Measurements from ENCODE around the gene SLC40A1. TPM values are rescaled to one million over a fixed set of nuclear protein-coding genes. Genes with fewer than 3 reads are reported as not detected.
A peak's percentile ranks its signal among the peaks of the same experiment; 100 is the strongest.

SLC40A1 gene
- total RNA-seq, 1 donor from 2014 or later = 3.1 TPM

- no peaks in the 10 kb centered on the region for H3K36me3 ChIP-seq (ENCODE audit: insufficient read depth, low read length)
- no peak for FAIRE-seq
- no peaks in the 10 kb centered on the region for H3K36me3 Mint-ChIP-seq (ENCODE audit: low read depth, unreplicated experiment)
These were observed 62.6 kb downstream of the SLC40A1 start for GRCh38 chr2:189517847-189518535.

GRCh38 chr2:189516546-189516945 lies 64.0 kb downstream of the SLC40A1 start:
- H3K9me3 ChIP-seq (ENCODE audit: insufficient read depth, low read depth, low read length) = no peaks in the 10 kb centered on the region
- no peaks in the 10 kb centered on the region for H4K20me1 ChIP-seq (ENCODE audit: insufficient read depth, low read length)
- DNase-seq (ENCODE audit: low read depth) = no peak
- peaks cover 9% of the 10 kb centered on the region for H3K27me3 Mint-ChIP-seq (ENCODE audit: low read depth, unreplicated experiment)
- no peaks in the 10 kb centered on the region for H3K36me3 ChIP-seq (ENCODE audit: insufficient read depth, low read length)
- peaks cover 3% of the 10 kb centered on the region for H3K4me1 Mint-ChIP-seq (ENCODE audit: low read depth, unreplicated experiment)
- peaks cover 3% of the 10 kb centered on the region for H3K27me3 ChIP-seq (ENCODE audit: insufficient read depth, low read length)
- H2AFZ ChIP-seq (ENCODE audit: low read depth, low read length) = no peak overlapping the region
- no peak overlapping the region for H3K27ac ChIP-seq (ENCODE audit: low read depth, low read length)
- no peak for FAIRE-seq
- H3K9me3 Mint-ChIP-seq (ENCODE audit: unreplicated experiment) = no peaks in the 10 kb centered on the region
- no peak overlapping the region for H3K4me3 Mint-ChIP-seq (ENCODE audit: unreplicated experiment)
- H3K79me2 ChIP-seq (ENCODE audit: insufficient read depth, low read length) = no peaks in the 10 kb centered on the region
- H3K9ac ChIP-seq (ENCODE audit: low read length) = no peak overlapping the region
- no peaks in the 10 kb centered on the region for H3K36me3 Mint-ChIP-seq (ENCODE audit: low read depth, unreplicated experiment)
- H3K4me1 ChIP-seq (ENCODE audit: insufficient read depth, low read length) = no peaks in the 10 kb centered on the region
- H3K4me3 ChIP-seq (ENCODE audit: insufficient read depth, low read depth, low read length) = no peak overlapping the region
- no peak overlapping the region for H3K27ac Mint-ChIP-seq (ENCODE audit: unreplicated experiment)
- no peak overlapping the region for H3K4me2 ChIP-seq (ENCODE audit: low read length)
- TF ChIP-seq EZH2 (IDR thresholded peaks at IDR 0.05; ENCODE audit: insufficient read depth, low read length) (no peak), CTCF (IDR thresholded peaks at IDR 0.05; ENCODE audit: insufficient read depth, low read depth, low read length) (no peak)

More at GRCh38 chr2:189517847-189518535, 62.6 kb downstream of the SLC40A1 start:
- H3K4me3 ChIP-seq (ENCODE audit: insufficient read depth, low read depth, low read length) = no peak overlapping the region
- no peaks in the 10 kb centered on the region for H3K9me3 ChIP-seq (ENCODE audit: insufficient read depth, low read depth, low read length)
- no peaks in the 10 kb centered on the region for H4K20me1 ChIP-seq (ENCODE audit: insufficient read depth, low read length)
- peaks cover 3% of the 10 kb centered on the region for H3K27me3 ChIP-seq (ENCODE audit: insufficient read depth, low read length)
- Mint-ChIP-seq H3K9me3 (ENCODE audit: unreplicated experiment) (no peaks in the 10 kb centered on the region), H3K4me1 (ENCODE audit: low read depth, unreplicated experiment) (peaks cover 3% of the 10 kb centered on the region), H3K4me3 (ENCODE audit: unreplicated experiment) (no peak overlapping the region), H3K27ac (ENCODE audit: unreplicated experiment) (no peak overlapping the region), H3K27me3 (ENCODE audit: low read depth, unreplicated experiment) (peaks cover 7% of the 10 kb centered on the region)
- H3K79me2 ChIP-seq (ENCODE audit: insufficient read depth, low read length) = no peaks in the 10 kb centered on the region
- no peaks in the 10 kb centered on the region for H3K4me1 ChIP-seq (ENCODE audit: insufficient read depth, low read length)
- H3K4me2 ChIP-seq (ENCODE audit: low read length) = no peak overlapping the region
- no peak overlapping the region for H3K27ac ChIP-seq (ENCODE audit: low read depth, low read length)
- no peak for TF ChIP-seq CTCF (IDR thresholded peaks at IDR 0.05; ENCODE audit: insufficient read depth, low read depth, low read length)
- no peak for TF ChIP-seq EZH2 (IDR thresholded peaks at IDR 0.05; ENCODE audit: insufficient read depth, low read length)
- H2AFZ ChIP-seq (ENCODE audit: low read depth, low read length) = no peak overlapping the region
- peak; percentile 70 for DNase-seq (ENCODE audit: low read depth)
- H3K9ac ChIP-seq (ENCODE audit: low read length) = no peak overlapping the region

GRCh38 chr2:189515264-189515663 lies 65.3 kb downstream of the SLC40A1 start:
- Histone ChIP-seq H4K20me1 (ENCODE audit: insufficient read depth, low read length) (no peaks in the 10 kb centered on the region), H3K27me3 (ENCODE audit: insufficient read depth, low read length) (peaks cover 3% of the 10 kb centered on the region), H3K4me1 (ENCODE audit: insufficient read depth, low read length) (no peaks in the 10 kb centered on the region), H3K79me2 (ENCODE audit: insufficient read depth, low read length) (no peaks in the 10 kb centered on the region), H3K4me2 (ENCODE audit: low read length) (no peak overlapping the region), H3K36me3 (ENCODE audit: insufficient read depth, low read length) (no peaks in the 10 kb centered on the region), H2AFZ (ENCODE audit: low read depth, low read length) (no peak overlapping the region), H3K27ac (ENCODE audit: low read depth, low read length) (no peak overlapping the region), H3K9ac (ENCODE audit: low read length) (no peak overlapping the region), H3K4me3 (ENCODE audit: insufficient read depth, low read depth, low read length) (no peak overlapping the region), H3K9me3 (ENCODE audit: insufficient read depth, low read depth, low read length) (no peaks in the 10 kb centered on the region)
- H3K27ac Mint-ChIP-seq (ENCODE audit: unreplicated experiment) = no peak overlapping the region
- no peak overlapping the region for H3K4me3 Mint-ChIP-seq (ENCODE audit: unreplicated experiment)
- H3K36me3 Mint-ChIP-seq (ENCODE audit: low read depth, unreplicated experiment) = no peaks in the 10 kb centered on the region
- peaks cover 9% of the 10 kb centered on the region for H3K27me3 Mint-ChIP-seq (ENCODE audit: low read depth, unreplicated experiment)
- TF ChIP-seq CTCF (IDR thresholded peaks at IDR 0.05; ENCODE audit: insufficient read depth, low read depth, low read length) (no peak), EZH2 (IDR thresholded peaks at IDR 0.05; ENCODE audit: insufficient read depth, low read length) (no peak)
- peaks cover 3% of the 10 kb centered on the region for H3K4me1 Mint-ChIP-seq (ENCODE audit: low read depth, unreplicated experiment)
- DNase-seq (ENCODE audit: low read depth) (no peak), FAIRE-seq (no peak)
- peaks cover 3% of the 10 kb centered on the region for H3K9me3 Mint-ChIP-seq (ENCODE audit: unreplicated experiment)

All from astrocyte (in vitro differentiated cells and primary cell).